ENCODE measurements around the gene BRD4.

Gene BRD4

GRCh38 chr19:15264061-15264932, 68.0 kb downstream of the BRD4 start:
- peak; percentile 62 for DNase-seq

- DNase-seq = no peak
These were observed 68.9 kb downstream of the BRD4 start for GRCh38 chr19:15263361-15263985.

- DNase-seq = no peak
These were observed 70.3 kb downstream of the BRD4 start for GRCh38 chr19:15262011-15262410.

GRCh38 chr19:15260939-15261338, 71.4 kb downstream of the BRD4 start:
- DNase-seq = no peak

- DNase-seq = no peak
These were observed 72.4 kb downstream of the BRD4 start for GRCh38 chr19:15259907-15260306.

- DNase-seq = no peak
These were observed 74.6 kb downstream of the BRD4 start for GRCh38 chr19:15257782-15258181.

GRCh38 chr19:15256708-15257331, 75.5 kb downstream of the BRD4 start:
- no peak for DNase-seq

GRCh38 chr19:15255359-15255990, 76.9 kb downstream of the BRD4 start:
- DNase-seq = no peak

- DNase-seq = no peak
These were observed 77.8 kb downstream of the BRD4 start for GRCh38 chr19:15254547-15254946.

GRCh38 chr19:15253513-15253912, 78.8 kb downstream of the BRD4 start:
- DNase-seq = no peak

GRCh38 chr19:15253061-15253460, 79.3 kb downstream of the BRD4 start:
- DNase-seq = no peak

- peak; percentile 64 for DNase-seq
These were observed 79.8 kb downstream of the BRD4 start for GRCh38 chr19:15252398-15253018.

- DNase-seq = peak; percentile 95
These were observed 80.5 kb downstream of the BRD4 start for GRCh38 chr19:15251749-15252397.

GRCh38 chr19:15251010-15251748, 81.2 kb downstream of the BRD4 start:
- peak; percentile 83 for DNase-seq

- no peak for DNase-seq
These were observed 81.7 kb downstream of the BRD4 start for GRCh38 chr19:15250640-15250993.

- DNase-seq = peak; percentile 98
These were observed 82.2 kb downstream of the BRD4 start for GRCh38 chr19:15249972-15250639.

GRCh38 chr19:15249528-15249874, 82.8 kb downstream of the BRD4 start:
- DNase-seq = no peak

- peak; percentile 94 for DNase-seq
These were observed 83.5 kb downstream of the BRD4 start for GRCh38 chr19:15248648-15249527.

GRCh38 chr19:15248106-15248505, 84.2 kb downstream of the BRD4 start:
- DNase-seq = no peak

Data from EL (cell line).